ENCODE data around the gene KHK.

The KHK gene

GRCh38 chr2:27086724-27087593, at the start of gene KHK:
Gene KHK (plus strand): TSS chr2:27086772. CDS start chr2:27087260, 488 bp downstream.
- no peak for DNase-seq (ENCODE audit: low spot score)

- no peak for DNase-seq (ENCODE audit: low spot score)
These were observed 48.6 kb upstream of the KHK start for GRCh38 chr2:27038012-27038411.

- no peak for DNase-seq (ENCODE audit: low spot score)
These were observed 47.8 kb upstream of the KHK start for GRCh38 chr2:27038631-27039339.

GRCh38 chr2:27039426-27039825, 47.1 kb upstream of the KHK start:
- no peak for DNase-seq (ENCODE audit: low spot score)

- DNase-seq (ENCODE audit: low spot score) = no peak
These were observed 46.7 kb upstream of the KHK start for GRCh38 chr2:27039871-27040270.

GRCh38 chr2:27040282-27040681, 46.3 kb upstream of the KHK start:
- no peak for DNase-seq (ENCODE audit: low spot score)

- no peak for DNase-seq (ENCODE audit: low spot score)
These were observed 44.8 kb upstream of the KHK start for GRCh38 chr2:27041752-27042151.

- no peak for DNase-seq (ENCODE audit: low spot score)
These were observed 44.4 kb upstream of the KHK start for GRCh38 chr2:27042159-27042661.

- no peak for DNase-seq (ENCODE audit: low spot score)
These were observed 43.5 kb upstream of the KHK start for GRCh38 chr2:27042985-27043634.

- peak; percentile 56 for DNase-seq (ENCODE audit: low spot score)
These were observed 36.9 kb upstream of the KHK start for GRCh38 chr2:27049422-27050280.

- DNase-seq (ENCODE audit: low spot score) = peak; percentile 93
These were observed 36.1 kb upstream of the KHK start for GRCh38 chr2:27050281-27050995.

GRCh38 chr2:27050996-27051901, 35.3 kb upstream of the KHK start, which contains the start of gene AGBL5:
Gene AGBL5 (plus strand): TSS chr2:27051668. CDS start chr2:27052959, 1,291 bp downstream.
- DNase-seq (ENCODE audit: low spot score) = peak; percentile 98

GRCh38 chr2:27051902-27052645, 34.5 kb upstream of the KHK start:
- DNase-seq (ENCODE audit: low spot score) = peak; percentile 29

- no peak for DNase-seq (ENCODE audit: low spot score)
These were observed 33.3 kb upstream of the KHK start for GRCh38 chr2:27053321-27053720.

GRCh38 chr2:27053776-27054175, 32.8 kb upstream of the KHK start:
- DNase-seq (ENCODE audit: low spot score) = no peak

GRCh38 chr2:27054721-27055120, 31.9 kb upstream of the KHK start:
- no peak for DNase-seq (ENCODE audit: low spot score)

GRCh38 chr2:27057184-27057583, 29.4 kb upstream of the KHK start:
- no peak for DNase-seq (ENCODE audit: low spot score)

GRCh38 chr2:27058210-27058609, 28.4 kb upstream of the KHK start:
- DNase-seq (ENCODE audit: low spot score) = no peak
